HFFc6 (cell line): ENCODE measurements around the gene DRAM1. TPM values are rescaled to one million over a fixed set of nuclear protein-coding genes. Genes with fewer than 3 reads are reported as not detected.
A peak's percentile ranks its signal among the peaks of the same experiment; 100 is the strongest.

Source experiments
- DNase-seq: peaks from one replicate; pipeline ENCODE4 v3.0.0-alpha.2; 2018
- H3K27ac Mint-ChIP-seq: 2 replicates; pipeline ENCODE4 v1.8.0; 2020; ENCODE audit warnings: mild to moderate bottlenecking, mixed read lengths
- H3K27me3 Mint-ChIP-seq: 2 replicates; pipeline ENCODE4 v1.8.0; 2021; ENCODE audit warnings: mild to moderate bottlenecking, moderate library complexity, mixed read lengths; ENCODE audit not compliant: insufficient read depth
- H3K36me3 Mint-ChIP-seq: 2 replicates; pipeline ENCODE4 v1.8.0; 2021; ENCODE audit warnings: low read depth, mixed read lengths
- H3K4me1 Mint-ChIP-seq: 2 replicates; pipeline ENCODE4 v1.8.0; 2020; ENCODE audit warnings: low read depth, mixed read lengths
- H3K4me3 Mint-ChIP-seq: 2 replicates; pipeline ENCODE4 v1.8.0; 2020; ENCODE audit warnings: mild to moderate bottlenecking, moderate library complexity, mixed read lengths
- H3K9me3 Mint-ChIP-seq: 2 replicates; pipeline ENCODE4 v1.8.0; 2020; ENCODE audit warnings: mild to moderate bottlenecking, mixed read lengths
- CTCF ChIP-seq: fragments of 200-600 bp; sonication (generic); IDR thresholded peaks from 2 replicates; pipeline ENCODE4 v1.5.0; 2021; ENCODE audit warnings: antibody characterized with exemption, mild to moderate bottlenecking
- total RNA-seq, 6 experiments: library from RNA; stranded (reverse); fragmentation: NEBNext Ultra II Directional; extraction: Animal tissue kit (Norgen Biotek cat#: 25700); gene quantifications; 2 replicates in 1 of 6; 3 replicates in 5 of 6; pipeline ENCODE4 v1.2.3, GENCODE V29; 2021

DRAM1 gene
- total RNA-seq, 6 experiments from 2014 or later, result 109 to 136 (median 122) TPM

- Mint-ChIP-seq H3K4me1 (peaks cover 41% of the 10 kb centered on the region), H3K27ac (no peak overlapping the region), H3K9me3 (peaks cover 5% of the 10 kb centered on the region; the same call in 1 of the 2 replicates), H3K27me3 (peaks cover under 1% of the 10 kb centered on the region), H3K36me3 (peaks cover 37% of the 10 kb centered on the region), H3K4me3 (no peak overlapping the region)
- no peak for DNase-seq
- no peak for TF ChIP-seq CTCF
Observed at GRCh38 chr12:101919447-101919846, 42.1 kb downstream of the DRAM1 start.

GRCh38 chr12:101920906-101921305 is 43.5 kb downstream of the DRAM1 start:
- Mint-ChIP-seq H3K27ac (no peak overlapping the region), H3K27me3 (peaks cover 7% of the 10 kb centered on the region)

GRCh38 chr12:101923045-101923718 is 45.8 kb downstream of the DRAM1 start:
- DNase-seq, result no peak
- no peak for TF ChIP-seq CTCF
- peaks cover 33% of the 10 kb centered on the region for H3K36me3 Mint-ChIP-seq
- H3K27me3 Mint-ChIP-seq, result peaks cover 11% of the 10 kb centered on the region
- no peak overlapping the region for H3K4me3 Mint-ChIP-seq
- H3K9me3 Mint-ChIP-seq, result peaks cover 8% of the 10 kb centered on the region; the same call in 1 of the 2 replicates
- peaks cover 61% of the 10 kb centered on the region for H3K4me1 Mint-ChIP-seq
- H3K27ac Mint-ChIP-seq, result no peak overlapping the region

More at GRCh38 chr12:101920906-101921305, 43.5 kb downstream of the DRAM1 start:
- H3K36me3 Mint-ChIP-seq, result peaks cover 35% of the 10 kb centered on the region
- no peak for TF ChIP-seq CTCF
- peaks cover 8% of the 10 kb centered on the region; the same call in 1 of the 2 replicates for H3K9me3 Mint-ChIP-seq
- DNase-seq, result no peak
- peaks cover 55% of the 10 kb centered on the region for H3K4me1 Mint-ChIP-seq
- H3K4me3 Mint-ChIP-seq, result no peak overlapping the region

GRCh38 chr12:101924618-101925017 is 47.2 kb downstream of the DRAM1 start:
- peak overlapping the region; percentile 93 for H3K27ac Mint-ChIP-seq

GRCh38 chr12:101925361-101925760 is 48.0 kb downstream of the DRAM1 start:
- H3K4me1 Mint-ChIP-seq, result peaks cover 49% of the 10 kb centered on the region
- DNase-seq, result peak; percentile 98
- H3K36me3 Mint-ChIP-seq, result peaks cover 28% of the 10 kb centered on the region
- H3K4me3 Mint-ChIP-seq, result peak overlapping the region; percentile 69
- peaks cover 8% of the 10 kb centered on the region; the same call in 1 of the 2 replicates for H3K9me3 Mint-ChIP-seq
- peak overlapping the region; percentile 93 for H3K27ac Mint-ChIP-seq
- TF ChIP-seq CTCF, result no peak
- H3K27me3 Mint-ChIP-seq, result peaks cover 12% of the 10 kb centered on the region

More at GRCh38 chr12:101924618-101925017, 47.2 kb downstream of the DRAM1 start:
- H3K4me1 Mint-ChIP-seq, result peaks cover 51% of the 10 kb centered on the region
- DNase-seq, result peak; percentile 33
- H3K27me3 Mint-ChIP-seq, result peaks cover 12% of the 10 kb centered on the region
- TF ChIP-seq CTCF, result no peak
- H3K36me3 Mint-ChIP-seq, result peaks cover 28% of the 10 kb centered on the region
- peaks cover 8% of the 10 kb centered on the region; the same call in 1 of the 2 replicates for H3K9me3 Mint-ChIP-seq
- peak overlapping the region; percentile 44; the same call in 1 of the 2 replicates for H3K4me3 Mint-ChIP-seq
